NCI-H2196 (cell line): Measurements from ENCODE around the gene SLC26A1.
"Not testable (repeated sequence)": the region's sequence is repeated elsewhere in the genome, so short reads cannot be mapped to it uniquely, and the experiment has no call there.

Experiments
- DNase-seq: peaks from one replicate; lab custom pipeline; 2025; ENCODE audit not compliant: unreplicated experiment; lab: John Stamatoyannopoulos, UW

The SLC26A1 gene

GRCh38 chr4:955931-956381 lies 37.2 kb downstream of the SLC26A1 start:
- DNase-seq = no peak

- DNase-seq = no peak
Measured at GRCh38 chr4:955161-955921, 37.9 kb downstream of the SLC26A1 start.

GRCh38 chr4:954211-955020 lies 38.8 kb downstream of the SLC26A1 start:
- no peak for DNase-seq

- DNase-seq = no peak
Measured at GRCh38 chr4:953574-953915, 39.7 kb downstream of the SLC26A1 start.

DNA sequence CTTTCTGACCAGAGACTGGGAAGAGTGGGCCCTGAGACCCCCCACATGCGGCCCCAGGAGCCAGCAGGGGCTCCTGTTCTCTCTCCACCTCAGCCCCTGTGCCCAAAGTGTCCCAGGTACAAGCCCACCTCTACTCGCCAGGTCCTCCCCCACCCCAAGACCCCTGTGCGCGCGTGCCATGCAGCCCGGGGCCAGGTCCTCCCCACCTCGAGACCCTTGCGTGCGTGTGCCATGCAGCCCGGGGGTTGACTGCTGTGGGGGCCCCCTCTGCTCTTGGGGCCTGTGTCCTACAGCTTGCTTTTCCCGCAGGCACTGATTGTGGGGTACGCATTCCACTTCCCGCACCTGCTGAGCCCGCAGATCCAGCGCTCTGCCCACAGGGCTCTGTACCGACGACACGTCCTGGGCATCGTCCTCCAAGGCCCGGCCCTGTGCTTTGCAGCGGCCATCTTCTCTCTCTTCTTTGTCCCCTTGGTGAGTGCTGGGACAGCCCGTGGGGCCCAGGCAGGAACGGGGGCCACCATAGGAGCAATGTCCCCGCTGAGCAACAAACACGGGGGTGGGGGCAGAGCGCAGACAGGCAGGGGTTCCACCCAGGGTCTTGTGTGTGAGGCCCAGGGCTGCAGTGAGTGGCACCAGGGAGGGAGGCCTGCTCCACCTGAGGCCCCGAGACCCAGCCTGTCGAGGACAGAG lies 40.2 kb downstream of the SLC26A1 start:
- DNase-seq = no peak

GRCh38 chr4:951594-952468 lies 41.4 kb downstream of the SLC26A1 start:
- no peak for DNase-seq

- no peak for DNase-seq
Measured at GRCh38 chr4:951186-951585, 42.0 kb downstream of the SLC26A1 start.

DNA sequence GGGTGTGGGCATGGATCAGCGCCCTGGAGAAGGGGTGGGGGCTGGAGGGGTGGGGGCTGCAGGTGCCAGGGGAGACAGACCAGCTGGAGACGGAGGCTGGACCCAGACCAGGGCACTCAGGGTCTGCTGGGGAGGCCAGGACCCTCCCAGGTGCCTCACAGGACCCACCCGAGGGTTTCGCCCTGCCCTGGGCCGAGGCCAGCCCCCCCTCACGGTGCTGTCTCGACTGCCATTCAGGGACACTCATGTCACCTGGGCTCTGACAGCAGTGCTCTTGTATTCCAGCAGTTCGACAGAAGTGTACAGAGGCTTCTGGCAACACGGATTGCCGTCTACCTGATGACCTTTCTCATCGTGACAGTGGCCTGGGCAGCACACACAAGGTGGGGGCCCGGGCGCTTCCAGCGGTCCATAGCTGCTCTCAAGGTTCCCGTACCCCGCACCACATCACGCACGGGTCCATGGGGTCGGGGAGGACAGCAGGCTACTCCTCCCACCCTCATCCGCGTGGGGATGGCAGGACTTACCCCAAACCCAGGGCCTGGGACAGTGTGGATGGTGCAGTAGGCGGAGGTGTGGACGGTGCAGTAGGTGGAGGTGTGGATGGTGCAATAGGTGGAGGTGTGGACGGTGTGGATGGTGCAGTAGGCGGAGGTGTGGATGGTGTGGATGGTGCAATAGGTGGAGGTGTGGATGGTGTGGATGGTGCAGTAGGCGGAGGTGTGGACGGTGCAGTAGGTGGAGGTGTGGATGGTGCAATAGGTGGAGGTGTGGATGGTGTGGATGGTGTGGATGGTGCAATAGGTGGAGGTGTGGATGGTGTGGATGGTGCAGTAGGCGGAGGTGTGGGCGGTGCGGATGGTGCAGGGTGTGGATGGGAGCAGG lies 42.8 kb downstream of the SLC26A1 start:
- DNase-seq = no peak

- no peak for DNase-seq
Measured at GRCh38 chr4:949656-950055, 43.5 kb downstream of the SLC26A1 start.

DNA sequence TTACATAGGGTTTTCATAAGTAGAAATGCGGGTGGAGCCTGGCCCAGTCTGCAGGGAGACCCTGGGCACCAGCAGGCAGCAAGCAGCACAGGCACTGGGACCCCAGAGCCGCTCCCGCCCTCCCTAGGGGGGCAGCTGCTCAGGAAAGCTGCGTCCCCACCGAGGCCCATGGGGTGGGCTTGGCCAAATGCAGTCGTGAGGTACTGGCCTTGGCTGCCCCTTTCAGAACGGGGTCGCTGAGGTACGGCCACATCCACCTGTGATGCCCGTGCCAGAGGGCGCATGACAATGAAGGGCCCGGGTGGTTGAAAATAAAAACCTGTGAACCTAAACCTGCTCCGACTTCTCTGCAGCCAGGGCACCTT lies 44.3 kb downstream of the SLC26A1 start:
- DNase-seq = no peak

DNA sequence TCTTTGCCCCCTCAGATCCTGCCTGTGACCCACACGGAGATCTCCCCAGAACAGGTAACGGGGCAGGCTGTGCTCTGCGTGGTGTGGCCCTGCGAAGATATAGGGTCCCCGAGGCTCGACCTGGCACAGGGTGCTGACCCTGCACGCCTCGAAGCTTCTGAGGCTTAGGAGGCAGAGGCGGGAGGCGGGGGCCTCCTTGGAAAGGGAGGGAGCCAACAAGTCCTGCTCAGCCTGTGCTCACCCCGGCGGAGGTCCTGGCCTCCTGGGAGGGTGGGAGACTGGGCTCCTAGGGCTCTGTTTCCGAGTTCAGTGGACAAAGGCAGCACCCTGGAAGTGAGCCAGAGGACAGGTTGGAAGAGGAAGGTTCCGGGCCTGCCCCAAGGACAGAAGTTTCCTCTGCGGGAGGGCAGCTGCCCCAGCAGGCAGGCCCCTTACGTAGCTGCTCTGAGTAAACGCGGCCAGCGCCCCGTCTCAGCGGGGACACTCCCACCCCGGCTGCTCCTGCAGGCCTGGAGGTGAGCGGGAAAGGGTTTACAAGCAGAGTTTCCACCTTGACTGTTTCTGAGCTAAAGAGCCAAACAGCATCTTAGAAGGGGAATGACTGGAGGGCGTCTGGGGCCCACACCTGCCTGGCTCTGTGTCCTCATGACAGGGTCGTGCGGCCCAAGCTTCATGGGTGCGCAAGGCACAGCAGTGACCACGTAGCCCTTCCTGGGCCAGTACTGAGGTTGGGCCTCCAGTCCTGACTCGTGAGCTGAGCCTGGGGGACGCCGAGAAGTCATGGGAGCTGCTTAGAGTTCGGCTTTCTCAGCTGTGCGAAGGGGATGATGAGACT lies 44.9 kb downstream of the SLC26A1 start:
- no peak for DNase-seq

DNA sequence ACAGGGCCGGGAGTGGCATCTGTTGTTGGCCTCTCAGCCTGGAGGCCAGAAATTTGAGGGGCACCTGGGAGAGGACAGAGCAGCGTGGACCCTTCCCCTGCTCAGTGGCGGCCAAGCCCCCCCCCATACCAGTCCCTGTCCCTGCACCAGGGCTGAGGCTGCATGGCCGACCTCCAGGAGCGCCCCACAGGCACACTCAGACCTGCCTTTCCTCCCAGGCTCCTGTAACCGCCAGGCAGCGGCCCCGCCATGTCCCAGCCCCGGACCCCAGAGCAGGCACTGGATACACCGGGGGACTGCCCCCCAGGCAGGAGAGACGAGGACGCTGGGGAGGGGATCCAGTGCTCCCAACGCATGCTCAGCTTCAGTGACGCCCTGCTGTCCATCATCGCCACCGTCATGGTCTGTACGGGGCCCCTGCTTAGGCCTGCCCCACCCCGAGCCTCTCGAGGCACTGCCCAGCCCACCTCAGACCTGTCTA lies 45.7 kb downstream of the SLC26A1 start:
- DNase-seq = no peak

GRCh38 chr4:946517-947471 lies 46.4 kb downstream of the SLC26A1 start:
- DNase-seq = no peak

GRCh38 chr4:946103-946450 lies 47.1 kb downstream of the SLC26A1 start:
- no peak for DNase-seq

DNA sequence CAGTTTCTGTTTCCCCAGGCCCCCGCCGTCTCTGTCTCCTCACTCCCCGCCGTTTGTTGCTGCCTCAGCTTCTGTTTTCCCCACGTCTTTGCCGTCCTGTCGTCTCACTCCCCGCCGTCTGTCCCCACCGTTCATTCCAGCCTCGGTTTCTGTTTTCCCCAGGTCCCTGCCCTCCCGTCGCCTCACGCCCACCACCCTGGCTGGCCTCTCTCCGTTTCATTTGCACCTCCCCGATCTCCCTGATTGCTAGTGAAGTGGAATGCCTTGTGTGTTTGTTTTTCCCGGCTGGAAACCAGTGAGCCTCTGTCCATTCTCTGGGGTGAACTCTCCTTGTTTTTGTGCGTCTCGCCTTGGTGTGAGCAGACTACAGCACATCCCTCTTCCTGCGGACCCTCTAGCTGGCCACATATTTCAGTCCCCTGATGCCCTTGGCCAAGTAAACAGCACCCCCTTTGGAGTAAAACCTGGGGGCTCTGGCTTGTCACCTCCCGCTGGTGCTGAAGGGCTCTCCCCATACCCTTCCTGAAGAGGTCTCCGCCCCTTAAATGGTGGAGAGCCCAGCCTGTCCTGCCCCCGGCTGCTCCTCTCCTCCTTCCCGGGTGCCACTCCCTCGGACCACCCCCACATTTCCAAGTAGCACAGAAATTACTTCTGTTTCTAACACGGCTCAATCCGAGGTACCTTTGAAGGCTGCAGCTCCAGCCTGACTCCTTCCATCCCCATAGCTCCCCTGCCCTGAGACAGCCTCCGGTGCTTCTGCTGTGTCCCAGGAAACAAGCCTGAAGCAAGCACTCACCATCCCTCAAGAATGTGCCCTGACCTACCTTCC lies 47.7 kb downstream of the SLC26A1 start:
- DNase-seq = no peak

DNA sequence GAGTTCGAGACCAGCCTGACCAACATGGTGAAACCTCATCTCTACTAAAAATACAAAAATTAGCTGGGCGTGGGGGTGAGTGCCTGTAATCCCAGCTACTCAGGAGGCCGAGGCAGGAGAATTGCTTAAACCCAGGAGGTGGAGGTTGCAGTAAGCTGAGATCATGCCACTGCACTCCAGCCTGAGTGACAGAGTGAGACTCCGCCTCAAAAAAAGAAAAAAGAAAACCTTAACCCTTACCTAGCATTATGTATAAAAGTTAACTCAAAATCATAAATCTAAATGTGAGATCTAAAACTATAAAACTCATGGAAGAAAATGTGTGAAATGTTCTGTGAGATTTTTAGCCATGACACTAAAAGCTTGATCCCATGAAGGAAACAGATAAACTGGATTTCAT lies 53.7 kb downstream of the SLC26A1 start:
- not testable (repeated sequence) for DNase-seq
